Neural cell (in vitro differentiated cells): ENCODE data around the gene TAPBPL. TPM values are rescaled to one million over a fixed set of nuclear protein-coding genes. Genes with fewer than 3 reads are reported as not detected.

Source experiments
- H2AFZ ChIP-seq: fragments of 200-600, 300-800 bp; sonication (generic), shearing (Covaris generic); 2 replicates; pipeline ENCODE4 v1.6.0; 2014; ENCODE audit warnings: low read depth, mild to moderate bottlenecking, antibody characterized with exemption, low read length, moderate library complexity
- H3F3A ChIP-seq: fragments of 200-600 bp; shearing (Covaris generic); 2 replicates; pipeline ENCODE4 v1.6.1; 2016; ENCODE audit warnings: mild to moderate bottlenecking, moderate library complexity, mixed read lengths, antibody characterized with exemption, low read length; ENCODE audit not compliant: insufficient read depth, poor library complexity, severe bottlenecking
- H3K27ac ChIP-seq: fragments of 200-600, 300-800 bp; sonication (generic), shearing (Covaris generic); 2 replicates; pipeline ENCODE4 v1.5.1; 2014; ENCODE audit warnings: mild to moderate bottlenecking, low read length, moderate library complexity
- H3K27me3 ChIP-seq: fragments of 300-800, 200-600 bp; sonication (generic), shearing (Covaris generic); 2 replicates; pipeline ENCODE4 v1.6.0; 2014; ENCODE audit warnings: mild to moderate bottlenecking, low read depth, low read length, moderate library complexity; ENCODE audit not compliant: insufficient read depth
- H3K36me3 ChIP-seq: fragments of 300-800, 200-600 bp; sonication (generic), shearing (Covaris generic); 2 replicates; pipeline ENCODE4 v1.5.1; 2014; ENCODE audit warnings: mild to moderate bottlenecking, antibody characterized with exemption, low read length, moderate library complexity; ENCODE audit not compliant: insufficient read depth
- H3K4me2 ChIP-seq: fragments of 300-800, 200-600 bp; sonication (generic), shearing (Covaris generic); 2 replicates; pipeline ENCODE4 v1.6.0; 2014; ENCODE audit warnings: mild to moderate bottlenecking, low read length
- H3K4me3 ChIP-seq: fragments of 300-800, 200-600 bp; sonication (generic), shearing (Covaris generic); 2 replicates; pipeline ENCODE4 v1.5.1; 2014; ENCODE audit warnings: mild to moderate bottlenecking, low read length, moderate library complexity
- H3K79me2 ChIP-seq: fragments of 200-600 bp; shearing (Covaris generic); replicated peaks from 2 replicates; pipeline ENCODE4 v1.6.0; 2014; ENCODE audit warnings: mild to moderate bottlenecking, low read length, moderate library complexity; ENCODE audit not compliant: insufficient read depth
- H3K9ac ChIP-seq: fragments of 300-800, 200-600 bp; sonication (generic), shearing (Covaris generic); 2 replicates; pipeline ENCODE4 v1.6.1; 2016; ENCODE audit warnings: mild to moderate bottlenecking, low read length, mixed read lengths
- H3K9me2 ChIP-seq: fragments of 200-600 bp; shearing (Covaris generic); 2 replicates; pipeline ENCODE4 v1.6.1; 2016; ENCODE audit warnings: mild to moderate bottlenecking, low read length, mixed read lengths; ENCODE audit not compliant: insufficient read depth
- H3K9me3 ChIP-seq: fragments of 200-600, 300-800 bp; sonication (generic), shearing (Covaris generic); 2 replicates; pipeline ENCODE4 v1.6.1; 2016; ENCODE audit warnings: mild to moderate bottlenecking, mixed run types, low read length, moderate library complexity, mixed read lengths
- H4K20me1 ChIP-seq: fragments of 200-600 bp; shearing (Covaris generic); 2 replicates; pipeline ENCODE4 v1.6.1; 2016; ENCODE audit warnings: mild to moderate bottlenecking, mixed run types; ENCODE audit not compliant: insufficient read depth
- CTCF ChIP-seq: fragments of 450-650 bp; IDR thresholded peaks from 2 replicates; pipeline ENCODE4 v1.5.1; 2014; ENCODE audit warnings: antibody characterized with exemption, mild to moderate bottlenecking, moderate library complexity; ENCODE audit not compliant: poor library complexity, severe bottlenecking
- EP300 ChIP-seq: fragments of 450-650 bp; conservative IDR thresholded peaks from 2 replicates; pipeline ENCODE4 v1.6.1; 2014; ENCODE audit warnings: antibody characterized with exemption, mild to moderate bottlenecking, moderate library complexity; ENCODE audit not compliant: poor library complexity, severe bottlenecking
- EZH2 ChIP-seq: fragments of 200-600, 300-800 bp; shearing (Covaris generic), sonication (generic); IDR thresholded peaks from 2 replicates; pipeline ENCODE4 v1.6.1; 2014; ENCODE audit warnings: antibody characterized with exemption, low read length, borderline replicate concordance, mild to moderate bottlenecking; ENCODE audit not compliant: insufficient read depth, poor library complexity, severe bottlenecking
- MXI1 ChIP-seq: fragments of 450-650 bp; conservative IDR thresholded peaks from 2 replicates; pipeline ENCODE4 v1.6.1; 2014; ENCODE audit warnings: antibody characterized with exemption, mild to moderate bottlenecking; ENCODE audit not compliant: poor library complexity, severe bottlenecking
- POLR2AphosphoS5 ChIP-seq: IDR thresholded peaks from 2 replicates; pipeline ENCODE4 v1.6.1; 2012
- RAD21 ChIP-seq: fragments of 450-650 bp; conservative IDR thresholded peaks from 2 replicates; pipeline ENCODE4 v1.6.1; 2014; ENCODE audit warnings: antibody characterized with exemption, mild to moderate bottlenecking, moderate library complexity
- REST ChIP-seq: IDR thresholded peaks from 2 replicates; pipeline ENCODE4 v1.6.1; 2012; ENCODE audit warnings: borderline replicate concordance
- SMC3 ChIP-seq: fragments of 450-650 bp; conservative IDR thresholded peaks from 2 replicates; pipeline ENCODE4 v1.6.1; 2014; ENCODE audit warnings: antibody characterized with exemption, mild to moderate bottlenecking, moderate library complexity; ENCODE audit not compliant: poor library complexity
- TAF1 ChIP-seq: IDR thresholded peaks from 2 replicates; pipeline ENCODE4 v1.6.1; 2012; ENCODE audit warnings: low read depth
- polyA plus RNA-seq: library from polyadenylated mRNA; depleted of rRNA; stranded (reverse); fragments of >200 nt; gene quantifications from 2 replicates; pipeline ENCODE4 v1.2.3, GENCODE V29; 2014

TAPBPL gene
- polyA plus RNA-seq, 1 donor from 2014 or later = not detected

- peak; percentile 29 for TF ChIP-seq REST
- peak; percentile 50 for TF ChIP-seq TAF1
- peak; percentile 64 for TF ChIP-seq MXI1
- peak; percentile 23 for TF ChIP-seq CTCF
- TF ChIP-seq SMC3 = peak; percentile 13
- TF ChIP-seq EZH2 = no peak
- TF ChIP-seq RAD21 = no peak
- TF ChIP-seq EP300 = peak; percentile 26
- TF ChIP-seq POLR2AphosphoS5 = peak; percentile 71
- no peaks in the 10 kb centered on the region for H3K27me3 ChIP-seq
- H3K79me2 ChIP-seq = no peaks in the 10 kb centered on the region
- no peaks in the 10 kb centered on the region for H3K36me3 ChIP-seq
- no peaks in the 10 kb centered on the region for H4K20me1 ChIP-seq
- no peak within 1 kb of the TSS for H3K27ac ChIP-seq
- H3K9me3 ChIP-seq = no peaks in the 10 kb centered on the region
- H3K9me2 ChIP-seq = no peaks in the 10 kb centered on the region
- peak within 1 kb of the TSS; percentile 80 for H3K4me3 ChIP-seq
- peak within 1 kb of the TSS; percentile 80 for H2AFZ ChIP-seq
- peak within 1 kb of the TSS; percentile 57 for H3K9ac ChIP-seq
- H3F3A ChIP-seq = no peaks in the 10 kb centered on the region
- H3K4me2 ChIP-seq = peak within 1 kb of the TSS; percentile 80
Measured at GRCh38 chr12:6470375-6471163, 18.7 kb downstream of the TAPBPL start, which contains the start of gene VAMP1. TSS of gene VAMP1 (minus strand) at chr12:6470677. CDS start at chr12:6470531, 146 bp downstream.

GRCh38 chr12:6471989-6472360 lies 20.1 kb downstream of the TAPBPL start:
- Histone ChIP-seq H3K27me3 (no peaks in the 10 kb centered on the region), H3K9ac (no peak overlapping the region), H3K27ac (no peak overlapping the region), H3K9me2 (no peaks in the 10 kb centered on the region), H3K4me3 (no peak overlapping the region), H3K9me3 (no peaks in the 10 kb centered on the region), H3K79me2 (no peaks in the 10 kb centered on the region), H3K36me3 (no peaks in the 10 kb centered on the region), H4K20me1 (no peaks in the 10 kb centered on the region), H3K4me2 (no peak overlapping the region), H2AFZ (no peak overlapping the region), H3F3A (no peaks in the 10 kb centered on the region)
- TF ChIP-seq EP300 (no peak), POLR2AphosphoS5 (no peak), RAD21 (no peak), MXI1 (no peak), REST (no peak), TAF1 (no peak), EZH2 (no peak), CTCF (no peak), SMC3 (no peak)
